ENCODE results near the gene R3HDM4.

R3HDM4 gene

GRCh38 chr19:900043-900301 lies 13.0 kb downstream of the R3HDM4 start:
- H3K79me2 ChIP-seq (ENCODE audit: insufficient read depth, low read length): no peaks in the 10 kb centered on the region; the same call in 1 of the 2 replicates
- H3K4me1 ChIP-seq (ENCODE audit: insufficient read depth, low read length, severe bottlenecking): peaks cover 19% of the 10 kb centered on the region

GRCh38 chr19:899336-900042 lies 13.5 kb downstream of the R3HDM4 start:
- TF ChIP-seq EZH2 (IDR thresholded peaks at IDR 0.05; ENCODE audit: borderline replicate concordance, low read length): no peak
- TF ChIP-seq, protein P1, sequence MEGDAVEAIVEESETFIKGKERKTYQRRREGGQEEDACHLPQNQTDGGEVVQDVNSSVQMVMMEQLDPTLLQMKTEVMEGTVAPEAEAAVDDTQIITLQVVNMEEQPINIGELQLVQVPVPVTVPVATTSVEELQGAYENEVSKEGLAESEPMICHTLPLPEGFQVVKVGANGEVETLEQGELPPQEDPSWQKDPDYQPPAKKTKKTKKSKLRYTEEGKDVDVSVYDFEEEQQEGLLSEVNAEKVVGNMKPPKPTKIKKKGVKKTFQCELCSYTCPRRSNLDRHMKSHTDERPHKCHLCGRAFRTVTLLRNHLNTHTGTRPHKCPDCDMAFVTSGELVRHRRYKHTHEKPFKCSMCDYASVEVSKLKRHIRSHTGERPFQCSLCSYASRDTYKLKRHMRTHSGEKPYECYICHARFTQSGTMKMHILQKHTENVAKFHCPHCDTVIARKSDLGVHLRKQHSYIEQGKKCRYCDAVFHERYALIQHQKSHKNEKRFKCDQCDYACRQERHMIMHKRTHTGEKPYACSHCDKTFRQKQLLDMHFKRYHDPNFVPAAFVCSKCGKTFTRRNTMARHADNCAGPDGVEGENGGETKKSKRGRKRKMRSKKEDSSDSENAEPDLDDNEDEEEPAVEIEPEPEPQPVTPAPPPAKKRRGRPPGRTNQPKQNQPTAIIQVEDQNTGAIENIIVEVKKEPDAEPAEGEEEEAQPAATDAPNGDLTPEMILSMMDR (IDR thresholded peaks at IDR 0.05; ENCODE audit: low read length): no peak
- Histone ChIP-seq H3K27me3 (ENCODE audit: insufficient read depth, low read length) (no peaks in the 10 kb centered on the region), H3K36me3 (ENCODE audit: insufficient read depth, low read length) (peaks cover 33% of the 10 kb centered on the region), H3F3A (ENCODE audit: insufficient read depth, low read length) (no peaks in the 10 kb centered on the region; the same call in 1 of the 2 replicates), H4K20me1 (ENCODE audit: insufficient read depth, low read length) (no peaks in the 10 kb centered on the region), H3K9ac (ENCODE audit: low read length) (no peak overlapping the region), H3K9me3 (ENCODE audit: low read length) (no peaks in the 10 kb centered on the region), H2AFZ (ENCODE audit: low read length) (no peak overlapping the region), H3K4me3 (ENCODE audit: low read depth, low read length, poor library complexity, severe bottlenecking) (no peak overlapping the region), H3K9me2 (ENCODE audit: low read depth, low read length) (no peaks in the 10 kb centered on the region), H3K27ac (ENCODE audit: low read depth, low read length, poor library complexity, severe bottlenecking) (no peak overlapping the region), H3K4me1 (ENCODE audit: insufficient read depth, low read length, severe bottlenecking) (peaks cover 19% of the 10 kb centered on the region), H3K79me2 (ENCODE audit: insufficient read depth, low read length) (no peaks in the 10 kb centered on the region; the same call in 1 of the 2 replicates), H3K4me2 (ENCODE audit: low read length) (no peak overlapping the region)

More at GRCh38 chr19:900043-900301, 13.0 kb downstream of the R3HDM4 start:
- Histone ChIP-seq H3K36me3 (ENCODE audit: insufficient read depth, low read length) (peaks cover 33% of the 10 kb centered on the region), H3K9me2 (ENCODE audit: low read depth, low read length) (no peaks in the 10 kb centered on the region), H3K4me2 (ENCODE audit: low read length) (no peak overlapping the region), H3K27me3 (ENCODE audit: insufficient read depth, low read length) (no peaks in the 10 kb centered on the region), H3K4me3 (ENCODE audit: low read depth, low read length, poor library complexity, severe bottlenecking) (no peak overlapping the region), H2AFZ (ENCODE audit: low read length) (no peak overlapping the region), H4K20me1 (ENCODE audit: insufficient read depth, low read length) (no peaks in the 10 kb centered on the region), H3K9me3 (ENCODE audit: low read length) (no peaks in the 10 kb centered on the region), H3F3A (ENCODE audit: insufficient read depth, low read length) (no peaks in the 10 kb centered on the region; the same call in 1 of the 2 replicates), H3K9ac (ENCODE audit: low read length) (no peak overlapping the region), H3K27ac (ENCODE audit: low read depth, low read length, poor library complexity, severe bottlenecking) (no peak overlapping the region)
- TF ChIP-seq EZH2 (IDR thresholded peaks at IDR 0.05; ENCODE audit: borderline replicate concordance, low read length): no peak
- TF ChIP-seq, protein P1 (IDR thresholded peaks at IDR 0.05; ENCODE audit: low read length): no peak

- no peak overlapping the region for H2AFZ ChIP-seq (ENCODE audit: low read length)
- no peaks in the 10 kb centered on the region for H4K20me1 ChIP-seq (ENCODE audit: insufficient read depth, low read length)
- H3F3A ChIP-seq (ENCODE audit: insufficient read depth, low read length): no peaks in the 10 kb centered on the region; the same call in 1 of the 2 replicates
- H3K27me3 ChIP-seq (ENCODE audit: insufficient read depth, low read length): no peaks in the 10 kb centered on the region
- no peaks in the 10 kb centered on the region for H3K9me2 ChIP-seq (ENCODE audit: low read depth, low read length)
- H3K4me3 ChIP-seq (ENCODE audit: low read depth, low read length, poor library complexity, severe bottlenecking): no peak overlapping the region
- H3K9me3 ChIP-seq (ENCODE audit: low read length): no peaks in the 10 kb centered on the region
- H3K4me1 ChIP-seq (ENCODE audit: insufficient read depth, low read length, severe bottlenecking): peaks cover 19% of the 10 kb centered on the region
- TF ChIP-seq, protein P1 (IDR thresholded peaks at IDR 0.05; ENCODE audit: low read length): no peak
- TF ChIP-seq EZH2 (IDR thresholded peaks at IDR 0.05; ENCODE audit: borderline replicate concordance, low read length): no peak
- H3K79me2 ChIP-seq (ENCODE audit: insufficient read depth, low read length): no peaks in the 10 kb centered on the region
- peak overlapping the region; percentile 26; the same call in 1 of the 2 replicates for H3K4me2 ChIP-seq (ENCODE audit: low read length)
- H3K9ac ChIP-seq (ENCODE audit: low read length): no peak overlapping the region
- peak overlapping the region; percentile 67 for H3K27ac ChIP-seq (ENCODE audit: low read depth, low read length, poor library complexity, severe bottlenecking)
- peaks cover 33% of the 10 kb centered on the region for H3K36me3 ChIP-seq (ENCODE audit: insufficient read depth, low read length)
Observed at GRCh38 chr19:898663-899062, 14.4 kb downstream of the R3HDM4 start.

Data from OCI-LY1 (cell line).